Measurements from ENCODE around the gene TACC2. TPM values are rescaled to one million over a fixed set of nuclear protein-coding genes. Genes with fewer than 3 reads are reported as not detected.
"Not testable (repeated sequence)": the region's sequence is repeated elsewhere in the genome, so short reads cannot be mapped to it uniquely, and the experiment has no call there.

Gene TACC2
- total RNA-seq, 1 donor from 2014 or later, result 22.0 TPM

DNA sequence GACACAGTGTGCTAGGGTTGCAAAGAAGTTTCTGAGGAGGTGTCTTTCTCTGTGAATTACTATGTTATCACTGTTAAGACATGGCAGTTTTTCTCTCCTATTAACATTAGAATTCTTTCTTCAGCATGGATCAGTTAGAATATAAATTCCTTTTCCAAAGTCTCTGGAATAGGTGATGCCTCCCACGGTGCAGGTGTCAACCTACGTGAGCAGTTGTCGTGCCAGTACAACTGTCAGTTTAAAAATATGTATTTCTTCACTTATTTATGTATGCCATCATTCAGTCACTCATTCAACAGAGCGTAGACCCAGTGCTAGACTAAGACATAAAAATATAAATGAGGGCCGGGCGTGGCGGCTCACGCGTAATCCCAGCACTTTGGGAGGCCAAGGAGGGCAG, 83.5 kb downstream of the TACC2 start:
- H3K9me3 Mint-ChIP-seq (ENCODE audit: unreplicated experiment), result no peaks in the 10 kb centered on the region
- H3K27ac Mint-ChIP-seq (ENCODE audit: unreplicated experiment), result no peak overlapping the region

GRCh38 chr10:122073508-122073907, 84.5 kb downstream of the TACC2 start:
- H3K9me3 ChIP-seq (ENCODE audit: insufficient read depth, low read depth, low read length), result no peaks in the 10 kb centered on the region
- H2AFZ ChIP-seq (ENCODE audit: low read depth, low read length), result no peak overlapping the region
- no peak for TF ChIP-seq CTCF (IDR thresholded peaks at IDR 0.05; ENCODE audit: insufficient read depth, low read depth, low read length)
- TF ChIP-seq EZH2 (IDR thresholded peaks at IDR 0.05; ENCODE audit: insufficient read depth, low read length), result no peak
- H3K27me3 ChIP-seq (ENCODE audit: insufficient read depth, low read length), result no peaks in the 10 kb centered on the region
- no peaks in the 10 kb centered on the region for H3K4me1 ChIP-seq (ENCODE audit: insufficient read depth, low read length)
- no peak overlapping the region for H3K4me2 ChIP-seq (ENCODE audit: low read length)
- Mint-ChIP-seq H3K27me3 (ENCODE audit: low read depth, unreplicated experiment) (peaks cover 17% of the 10 kb centered on the region), H3K9me3 (ENCODE audit: unreplicated experiment) (no peaks in the 10 kb centered on the region), H3K27ac (ENCODE audit: unreplicated experiment) (no peak overlapping the region), H3K4me1 (ENCODE audit: low read depth, unreplicated experiment) (no peaks in the 10 kb centered on the region), H3K4me3 (ENCODE audit: unreplicated experiment) (no peak overlapping the region), H3K36me3 (ENCODE audit: low read depth, unreplicated experiment) (no peaks in the 10 kb centered on the region)
- no peak overlapping the region for H3K27ac ChIP-seq (ENCODE audit: low read depth, low read length)
- no peak overlapping the region for H3K9ac ChIP-seq (ENCODE audit: low read length)
- no peaks in the 10 kb centered on the region for H3K79me2 ChIP-seq (ENCODE audit: insufficient read depth, low read length)
- no peaks in the 10 kb centered on the region for H3K36me3 ChIP-seq (ENCODE audit: insufficient read depth, low read length)
- H4K20me1 ChIP-seq (ENCODE audit: insufficient read depth, low read length), result no peaks in the 10 kb centered on the region
- no peak for DNase-seq (ENCODE audit: low read depth)
- no peak for FAIRE-seq
- H3K4me3 ChIP-seq (ENCODE audit: insufficient read depth, low read depth, low read length), result no peak overlapping the region

More for the DNA sequence above, 83.5 kb downstream of the TACC2 start:
- no peak overlapping the region for H3K9ac ChIP-seq (ENCODE audit: low read length)
- TF ChIP-seq CTCF (IDR thresholded peaks at IDR 0.05; ENCODE audit: insufficient read depth, low read depth, low read length) (no peak), EZH2 (IDR thresholded peaks at IDR 0.05; ENCODE audit: insufficient read depth, low read length) (no peak)
- H3K27me3 Mint-ChIP-seq (ENCODE audit: low read depth, unreplicated experiment), result peaks cover 11% of the 10 kb centered on the region
- H3K4me3 ChIP-seq (ENCODE audit: insufficient read depth, low read depth, low read length), result no peak overlapping the region
- H3K4me2 ChIP-seq (ENCODE audit: low read length), result no peak overlapping the region
- H3K36me3 Mint-ChIP-seq (ENCODE audit: low read depth, unreplicated experiment), result no peaks in the 10 kb centered on the region
- H3K79me2 ChIP-seq (ENCODE audit: insufficient read depth, low read length), result no peaks in the 10 kb centered on the region
- H3K9me3 ChIP-seq (ENCODE audit: insufficient read depth, low read depth, low read length), result no peaks in the 10 kb centered on the region
- no peaks in the 10 kb centered on the region for H3K4me1 Mint-ChIP-seq (ENCODE audit: low read depth, unreplicated experiment)
- DNase-seq (ENCODE audit: low read depth) (no peak), FAIRE-seq (no peak)
- H3K27ac ChIP-seq (ENCODE audit: low read depth, low read length), result no peak overlapping the region
- no peak overlapping the region for H3K4me3 Mint-ChIP-seq (ENCODE audit: unreplicated experiment)
- no peaks in the 10 kb centered on the region for H3K4me1 ChIP-seq (ENCODE audit: insufficient read depth, low read length)
- H3K36me3 ChIP-seq (ENCODE audit: insufficient read depth, low read length), result no peaks in the 10 kb centered on the region
- no peak overlapping the region for H2AFZ ChIP-seq (ENCODE audit: low read depth, low read length)
- no peaks in the 10 kb centered on the region for H4K20me1 ChIP-seq (ENCODE audit: insufficient read depth, low read length)
- no peaks in the 10 kb centered on the region for H3K27me3 ChIP-seq (ENCODE audit: insufficient read depth, low read length)

GRCh38 chr10:122075171-122075570, 86.2 kb downstream of the TACC2 start:
- no peak for FAIRE-seq
- no peak overlapping the region for H3K4me3 Mint-ChIP-seq (ENCODE audit: unreplicated experiment)
- H3K36me3 Mint-ChIP-seq (ENCODE audit: low read depth, unreplicated experiment), result no peaks in the 10 kb centered on the region
- Histone ChIP-seq H3K4me1 (ENCODE audit: insufficient read depth, low read length) (no peaks in the 10 kb centered on the region), H3K36me3 (ENCODE audit: insufficient read depth, low read length) (no peaks in the 10 kb centered on the region), H3K27ac (ENCODE audit: low read depth, low read length) (no peak overlapping the region), H3K27me3 (ENCODE audit: insufficient read depth, low read length) (no peaks in the 10 kb centered on the region), H3K9ac (ENCODE audit: low read length) (no peak overlapping the region), H3K4me3 (ENCODE audit: insufficient read depth, low read depth, low read length) (no peak overlapping the region), H3K9me3 (ENCODE audit: insufficient read depth, low read depth, low read length) (no peaks in the 10 kb centered on the region), H3K79me2 (ENCODE audit: insufficient read depth, low read length) (no peaks in the 10 kb centered on the region), H3K4me2 (ENCODE audit: low read length) (no peak overlapping the region), H2AFZ (ENCODE audit: low read depth, low read length) (no peak overlapping the region), H4K20me1 (ENCODE audit: insufficient read depth, low read length) (no peaks in the 10 kb centered on the region)
- no peaks in the 10 kb centered on the region for H3K4me1 Mint-ChIP-seq (ENCODE audit: low read depth, unreplicated experiment)
- TF ChIP-seq CTCF (IDR thresholded peaks at IDR 0.05; ENCODE audit: insufficient read depth, low read depth, low read length), result no peak
- TF ChIP-seq EZH2 (IDR thresholded peaks at IDR 0.05; ENCODE audit: insufficient read depth, low read length), result no peak
- no peaks in the 10 kb centered on the region for H3K9me3 Mint-ChIP-seq (ENCODE audit: unreplicated experiment)
- H3K27me3 Mint-ChIP-seq (ENCODE audit: low read depth, unreplicated experiment), result peaks cover 21% of the 10 kb centered on the region
- no peak overlapping the region for H3K27ac Mint-ChIP-seq (ENCODE audit: unreplicated experiment)
- DNase-seq (ENCODE audit: low read depth), result no peak

DNA sequence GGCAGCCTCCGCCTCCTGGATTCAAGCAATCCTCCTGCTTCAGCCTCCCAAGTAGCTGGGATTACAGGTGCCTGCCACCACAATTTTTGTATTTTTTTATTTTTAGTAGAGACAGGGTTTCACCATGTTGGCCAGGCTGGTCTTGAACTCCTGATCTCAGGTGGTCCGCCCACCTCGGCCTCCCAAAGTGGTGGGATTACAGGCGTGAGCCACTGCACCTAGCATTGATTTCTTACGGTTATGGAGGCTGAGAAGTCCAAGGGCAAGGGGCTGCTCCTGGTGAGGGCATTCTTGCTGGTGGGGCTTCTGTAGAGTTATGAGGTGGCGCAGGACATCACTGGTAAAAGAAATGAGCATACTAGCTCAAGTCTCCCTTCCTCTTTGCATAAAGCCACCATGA, 86.9 kb downstream of the TACC2 start:
- H3K27ac Mint-ChIP-seq (ENCODE audit: unreplicated experiment); H3K4me1 Mint-ChIP-seq (ENCODE audit: low read depth, unreplicated experiment); H3K36me3 ChIP-seq (ENCODE audit: insufficient read depth, low read length); DNase-seq (ENCODE audit: low read depth); FAIRE-seq; H3K4me1 ChIP-seq (ENCODE audit: insufficient read depth, low read length); H3K4me3 Mint-ChIP-seq (ENCODE audit: unreplicated experiment); H3K4me2 ChIP-seq (ENCODE audit: low read length); H3K9me3 Mint-ChIP-seq (ENCODE audit: unreplicated experiment); H3K27ac ChIP-seq (ENCODE audit: low read depth, low read length); H3K27me3 ChIP-seq (ENCODE audit: insufficient read depth, low read length); H3K9me3 ChIP-seq (ENCODE audit: insufficient read depth, low read depth, low read length); H3K4me3 ChIP-seq (ENCODE audit: insufficient read depth, low read depth, low read length); H3K79me2 ChIP-seq (ENCODE audit: insufficient read depth, low read length); H3K9ac ChIP-seq (ENCODE audit: low read length); H4K20me1 ChIP-seq (ENCODE audit: insufficient read depth, low read length); H2AFZ ChIP-seq (ENCODE audit: low read depth, low read length); H3K36me3 Mint-ChIP-seq (ENCODE audit: low read depth, unreplicated experiment): not testable (repeated sequence)
- H3K27me3 Mint-ChIP-seq (ENCODE audit: low read depth, unreplicated experiment), result peaks cover 21% of the 10 kb centered on the region

Measured in astrocyte (in vitro differentiated cells and primary cell).